ENCODE results near the gene KATNAL2. TPM values are rescaled to one million over a fixed set of nuclear protein-coding genes. Genes with fewer than 3 reads are reported as not detected.
A peak's percentile ranks its signal among the peaks of the same experiment; 100 is the strongest.

KATNAL2 gene
- total RNA-seq, 1 experiment from 2014 or later = 21.7 TPM

DNA sequence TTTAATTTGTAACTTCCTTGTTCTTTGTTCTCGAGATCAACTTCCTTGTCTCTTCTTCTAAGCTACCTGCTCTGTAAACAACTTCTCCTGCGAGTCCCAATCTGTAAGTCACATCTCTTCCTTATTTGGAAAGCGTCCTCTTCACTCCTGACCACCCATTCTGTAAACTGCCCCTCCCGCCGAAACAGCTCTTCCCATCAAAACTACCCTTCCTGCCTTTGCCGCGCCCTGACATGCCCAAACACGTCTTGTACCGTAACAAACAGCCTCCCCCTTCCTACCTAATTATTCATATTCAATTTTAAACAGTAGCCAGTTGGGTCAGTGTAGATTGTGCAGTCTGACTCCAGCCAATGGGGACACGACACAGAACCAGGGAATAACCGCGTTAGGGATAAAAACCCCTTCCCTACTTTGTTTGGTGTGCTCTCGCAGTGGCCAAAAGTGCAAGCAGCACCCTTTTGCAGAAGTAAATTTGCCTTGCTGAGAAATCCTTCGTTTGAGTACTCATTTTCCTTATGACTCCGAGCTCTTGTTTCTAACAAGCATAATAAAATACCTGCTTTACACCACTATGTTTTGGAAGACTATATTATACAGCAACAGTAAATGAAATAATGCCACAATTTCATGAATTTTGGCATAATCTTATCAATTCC is 39.9 kb upstream of the KATNAL2 start:
- Histone ChIP-seq H3K23ac (ENCODE audit: insufficient read length, low read depth, low read length) (no peak overlapping the region), H2BK12ac (ENCODE audit: insufficient read length, low read depth, low read length) (no peak overlapping the region), H3K9ac (ENCODE audit: extremely low read depth, insufficient read length, low read length) (no peak overlapping the region), H2AK5ac (ENCODE audit: insufficient read length, low read length) (no peak overlapping the region), H3K18ac (ENCODE audit: insufficient read length, low read depth, low read length) (no peak overlapping the region), H3K56ac (ENCODE audit: insufficient read length, low read depth, low read length) (no peak overlapping the region), H3T11ph (ENCODE audit: low read length) (no peak overlapping the region), H3K79me2 (ENCODE audit: insufficient read depth, low read length) (peaks cover 8% of the 10 kb centered on the region; the same call in 1 of the 2 replicates), H4K5ac (ENCODE audit: insufficient read length, low read depth, low read length) (no peak overlapping the region), H2BK120ac (ENCODE audit: low read depth, low read length, poor library complexity, severe bottlenecking) (no peak overlapping the region), H3K4ac (ENCODE audit: low read depth, low read length) (no peak overlapping the region), H4K91ac (ENCODE audit: insufficient read length, low read depth, low read length) (no peak overlapping the region), H3K14ac (ENCODE audit: insufficient read depth, low read length) (no peak overlapping the region), H4K20me1 (ENCODE audit: control insufficient read depth, insufficient read depth, insufficient read length) (no peaks in the 10 kb centered on the region), H3K27me3 (ENCODE audit: insufficient read depth, low read length) (no peaks in the 10 kb centered on the region), H3K27ac (ENCODE audit: insufficient read length, low read depth, low read length) (no peak overlapping the region), H3K9me3 (ENCODE audit: control insufficient read depth, low read depth, low read length) (peaks cover 9% of the 10 kb centered on the region), H3K4me1 (ENCODE audit: insufficient read depth, low read length) (no peaks in the 10 kb centered on the region), H3K79me1 (ENCODE audit: insufficient read depth, low read depth, low read length, poor library complexity, severe bottlenecking) (no peaks in the 10 kb centered on the region), H4K8ac (replicated peaks; ENCODE audit: insufficient read length, low read depth, low read length) (no peak overlapping the region), H2BK20ac (ENCODE audit: low read depth, low read length, poor library complexity, severe bottlenecking) (no peak overlapping the region), H2BK5ac (ENCODE audit: insufficient read length, low read length) (no peak overlapping the region), H3K23me2 (ENCODE audit: insufficient read length, low read depth, low read length, poor library complexity, severe bottlenecking) (no peaks in the 10 kb centered on the region), H3K4me2 (ENCODE audit: insufficient read depth, insufficient read length, low read length) (peak overlapping the region; percentile 4), H2BK15ac (ENCODE audit: low read depth, low read length) (no peak overlapping the region), H2AFZ (ENCODE audit: low read length) (no peak overlapping the region)
- DNase-seq = peak; percentile 76
- Mint-ChIP-seq H3K9me3 (peaks cover 42 to 47% of the 10 kb centered on the region in 2 experiments), H3K4me3 (no peak overlapping the region), H3K27ac (peak overlapping the region in 1 of 3 experiments; percentile 4; a peak in 1 of 7 replicates), H3K27me3 (ENCODE audit: low read depth) (no peaks in the 10 kb centered on the region), H3K4me1 (peaks cover 23 to 31% of the 10 kb centered on the region in 2 experiments), H3K36me3 (ENCODE audit: insufficient read depth in 1 of 3, low read depth in 3 of 3) (peaks cover 57 to 78% (median 67%) of the 10 kb centered on the region in 3 experiments)
- WGBS (ENCODE audit: extremely low coverage, insufficient read length, low lambda C conversion rate) = no CpG with 5 or more reads among the region's 15 CpGs
- TF ChIP-seq, protein P1, sequence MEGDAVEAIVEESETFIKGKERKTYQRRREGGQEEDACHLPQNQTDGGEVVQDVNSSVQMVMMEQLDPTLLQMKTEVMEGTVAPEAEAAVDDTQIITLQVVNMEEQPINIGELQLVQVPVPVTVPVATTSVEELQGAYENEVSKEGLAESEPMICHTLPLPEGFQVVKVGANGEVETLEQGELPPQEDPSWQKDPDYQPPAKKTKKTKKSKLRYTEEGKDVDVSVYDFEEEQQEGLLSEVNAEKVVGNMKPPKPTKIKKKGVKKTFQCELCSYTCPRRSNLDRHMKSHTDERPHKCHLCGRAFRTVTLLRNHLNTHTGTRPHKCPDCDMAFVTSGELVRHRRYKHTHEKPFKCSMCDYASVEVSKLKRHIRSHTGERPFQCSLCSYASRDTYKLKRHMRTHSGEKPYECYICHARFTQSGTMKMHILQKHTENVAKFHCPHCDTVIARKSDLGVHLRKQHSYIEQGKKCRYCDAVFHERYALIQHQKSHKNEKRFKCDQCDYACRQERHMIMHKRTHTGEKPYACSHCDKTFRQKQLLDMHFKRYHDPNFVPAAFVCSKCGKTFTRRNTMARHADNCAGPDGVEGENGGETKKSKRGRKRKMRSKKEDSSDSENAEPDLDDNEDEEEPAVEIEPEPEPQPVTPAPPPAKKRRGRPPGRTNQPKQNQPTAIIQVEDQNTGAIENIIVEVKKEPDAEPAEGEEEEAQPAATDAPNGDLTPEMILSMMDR (conservative IDR thresholded peaks at IDR 0.05) = no peak
